HepG2 (cell line): ENCODE results near the gene RCC1. TPM values are rescaled to one million over a fixed set of nuclear protein-coding genes. Genes with fewer than 3 reads are reported as not detected.

Experiments used
- DMAP1 ChIP-seq: IDR thresholded peaks from 2 replicates; pipeline ENCODE4 v1.6.1; 2016
- ELF3 ChIP-seq: IDR thresholded peaks from 2 replicates; pipeline ENCODE4 v1.6.1; 2016; ENCODE audit warnings: missing genetic modification reagents, missing compliant biosample characterization
- ISX ChIP-seq: sonication (generic); formaldehyde crosslinking; conservative IDR thresholded peaks from 2 replicates; pipeline ENCODE4 v1.5.0; 2020; ENCODE audit warnings: missing genetic modification reagents
- KAT7 ChIP-seq: IDR thresholded peaks from 2 replicates; pipeline ENCODE4 v1.6.1; 2018; ENCODE audit warnings: borderline replicate concordance, missing compliant biosample characterization
- RBM39 ChIP-seq: fragments of 200-400 bp; formaldehyde crosslinking; IDR thresholded peaks from one replicate; pipeline ENCODE4 v1.6.1; 2018; ENCODE audit warnings: antibody characterized with exemption, mild to moderate bottlenecking, low read depth, low read length; ENCODE audit not compliant: poor library complexity, severe bottlenecking
- RFXANK ChIP-seq: IDR thresholded peaks from 2 replicates; pipeline ENCODE4 v1.6.1; 2016
- SRSF4 ChIP-seq: fragments of 200-400 bp; formaldehyde crosslinking; IDR thresholded peaks from one replicate; pipeline ENCODE4 v1.6.1; 2018; ENCODE audit warnings: mild to moderate bottlenecking, low read depth, low read length, moderate library complexity; ENCODE audit not compliant: poor library complexity, severe bottlenecking
- ZNF274 ChIP-seq: sonication (generic); formaldehyde crosslinking; IDR thresholded peaks from 2 replicates; pipeline ENCODE4 v1.5.1; 2020; ENCODE audit warnings: mild to moderate bottlenecking, missing genetic modification reagents
- ZNF296 ChIP-seq: sonication (generic); formaldehyde crosslinking; conservative IDR thresholded peaks from 2 replicates; pipeline ENCODE4 v1.5.0; 2020; ENCODE audit warnings: mild to moderate bottlenecking, missing genetic modification reagents
- ZNF672 ChIP-seq: sonication (generic); formaldehyde crosslinking; IDR thresholded peaks from 2 replicates; pipeline ENCODE4 v1.8.1; 2022; ENCODE audit warnings: missing genetic modification reagents
- ZNF773 ChIP-seq: sonication (generic); formaldehyde crosslinking; IDR thresholded peaks from 2 replicates; pipeline ENCODE4 v1.4.0; 2020; ENCODE audit warnings: missing genetic modification reagents, borderline replicate concordance
- polyA plus RNA-seq, 8 experiments: library from polyadenylated mRNA; depleted of rRNA in 3 of 8; stranded (reverse) in 7 of 8; unstranded in 1 of 8; fragments of >200 nt; fragmentation: Illumina TruSeq in 4 of 8; extraction: Trizol in 4 of 8; gene quantifications; 2 replicates each; pipeline versions ENCODE4 v1.2.1 to v1.2.3, GENCODE V29; 2011 to 2016; ENCODE audit warnings: low read depth in 4 of 8, missing spikeins in 1 of 8, mixed read lengths in 1 of 8; ENCODE audit not compliant: insufficient read depth in 1 of 8
- total RNA-seq, 5 experiments: library from RNA; depleted of rRNA; stranded (reverse); fragments of >200 nt; fragmentation: Illumina TruSeq; extraction: Trizol; gene quantifications; 2 replicates each; pipeline ENCODE4 v1.2.3, GENCODE V29; 2016; ENCODE audit warnings: low read depth in 1 of 5
- TF ChIP-seq, protein P1 (sequence below): IDR thresholded peaks from 2 replicates; pipeline ENCODE4 v1.4.0; 2020; ENCODE audit warnings: mild to moderate bottlenecking, missing genetic modification reagents
- TF ChIP-seq, protein P2 (sequence below), 2 experiments: fragments of 450-650 bp in 1 of 2; sonication (generic) in 1 of 2; formaldehyde crosslinking; IDR thresholded peaks; 2 replicates each; pipeline versions ENCODE4 v1.5.0 to v1.8.0; 2020 to 2022; ENCODE audit warnings: mild to moderate bottlenecking in 1 of 2, missing genetic modification reagents in 1 of 2
- TF ChIP-seq, protein P3 (sequence below): sonication (generic); formaldehyde crosslinking; IDR thresholded peaks from 2 replicates; pipeline ENCODE4 v1.5.1; 2020; ENCODE audit warnings: mild to moderate bottlenecking, missing genetic modification reagents, borderline replicate concordance
- TF ChIP-seq, protein P4 (sequence below): IDR thresholded peaks from 2 replicates; pipeline ENCODE4 v1.6.1; 2016

The RCC1 gene
- total and polyA plus RNA-seq, 2 of the 13 experiments (the other 11 are each of a cell fraction or from before 2014, with no cell fraction given): 47.2 to 80.8 TPM

- TF ChIP-seq, protein P1, sequence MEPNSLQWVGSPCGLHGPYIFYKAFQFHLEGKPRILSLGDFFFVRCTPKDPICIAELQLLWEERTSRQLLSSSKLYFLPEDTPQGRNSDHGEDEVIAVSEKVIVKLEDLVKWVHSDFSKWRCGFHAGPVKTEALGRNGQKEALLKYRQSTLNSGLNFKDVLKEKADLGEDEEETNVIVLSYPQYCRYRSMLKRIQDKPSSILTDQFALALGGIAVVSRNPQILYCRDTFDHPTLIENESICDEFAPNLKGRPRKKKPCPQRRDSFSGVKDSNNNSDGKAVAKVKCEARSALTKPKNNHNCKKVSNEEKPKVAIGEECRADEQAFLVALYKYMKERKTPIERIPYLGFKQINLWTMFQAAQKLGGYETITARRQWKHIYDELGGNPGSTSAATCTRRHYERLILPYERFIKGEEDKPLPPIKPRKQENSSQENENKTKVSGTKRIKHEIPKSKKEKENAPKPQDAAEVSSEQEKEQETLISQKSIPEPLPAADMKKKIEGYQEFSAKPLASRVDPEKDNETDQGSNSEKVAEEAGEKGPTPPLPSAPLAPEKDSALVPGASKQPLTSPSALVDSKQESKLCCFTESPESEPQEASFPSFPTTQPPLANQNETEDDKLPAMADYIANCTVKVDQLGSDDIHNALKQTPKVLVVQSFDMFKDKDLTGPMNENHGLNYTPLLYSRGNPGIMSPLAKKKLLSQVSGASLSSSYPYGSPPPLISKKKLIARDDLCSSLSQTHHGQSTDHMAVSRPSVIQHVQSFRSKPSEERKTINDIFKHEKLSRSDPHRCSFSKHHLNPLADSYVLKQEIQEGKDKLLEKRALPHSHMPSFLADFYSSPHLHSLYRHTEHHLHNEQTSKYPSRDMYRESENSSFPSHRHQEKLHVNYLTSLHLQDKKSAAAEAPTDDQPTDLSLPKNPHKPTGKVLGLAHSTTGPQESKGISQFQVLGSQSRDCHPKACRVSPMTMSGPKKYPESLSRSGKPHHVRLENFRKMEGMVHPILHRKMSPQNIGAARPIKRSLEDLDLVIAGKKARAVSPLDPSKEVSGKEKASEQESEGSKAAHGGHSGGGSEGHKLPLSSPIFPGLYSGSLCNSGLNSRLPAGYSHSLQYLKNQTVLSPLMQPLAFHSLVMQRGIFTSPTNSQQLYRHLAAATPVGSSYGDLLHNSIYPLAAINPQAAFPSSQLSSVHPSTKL: peak; percentile 37; the same call in 1 of the 2 replicates
- TF ChIP-seq RFXANK (CRISPR knock-in tag): 0 out of 2 replicates have a peak, but pooled peaks have one; percentile 19
- TF ChIP-seq, protein P2, sequence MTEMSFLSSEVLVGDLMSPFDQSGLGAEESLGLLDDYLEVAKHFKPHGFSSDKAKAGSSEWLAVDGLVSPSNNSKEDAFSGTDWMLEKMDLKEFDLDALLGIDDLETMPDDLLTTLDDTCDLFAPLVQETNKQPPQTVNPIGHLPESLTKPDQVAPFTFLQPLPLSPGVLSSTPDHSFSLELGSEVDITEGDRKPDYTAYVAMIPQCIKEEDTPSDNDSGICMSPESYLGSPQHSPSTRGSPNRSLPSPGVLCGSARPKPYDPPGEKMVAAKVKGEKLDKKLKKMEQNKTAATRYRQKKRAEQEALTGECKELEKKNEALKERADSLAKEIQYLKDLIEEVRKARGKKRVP (CRISPR knock-in tag; IDR thresholded peaks at IDR 0.05): no peak
- TF ChIP-seq, protein P3, sequence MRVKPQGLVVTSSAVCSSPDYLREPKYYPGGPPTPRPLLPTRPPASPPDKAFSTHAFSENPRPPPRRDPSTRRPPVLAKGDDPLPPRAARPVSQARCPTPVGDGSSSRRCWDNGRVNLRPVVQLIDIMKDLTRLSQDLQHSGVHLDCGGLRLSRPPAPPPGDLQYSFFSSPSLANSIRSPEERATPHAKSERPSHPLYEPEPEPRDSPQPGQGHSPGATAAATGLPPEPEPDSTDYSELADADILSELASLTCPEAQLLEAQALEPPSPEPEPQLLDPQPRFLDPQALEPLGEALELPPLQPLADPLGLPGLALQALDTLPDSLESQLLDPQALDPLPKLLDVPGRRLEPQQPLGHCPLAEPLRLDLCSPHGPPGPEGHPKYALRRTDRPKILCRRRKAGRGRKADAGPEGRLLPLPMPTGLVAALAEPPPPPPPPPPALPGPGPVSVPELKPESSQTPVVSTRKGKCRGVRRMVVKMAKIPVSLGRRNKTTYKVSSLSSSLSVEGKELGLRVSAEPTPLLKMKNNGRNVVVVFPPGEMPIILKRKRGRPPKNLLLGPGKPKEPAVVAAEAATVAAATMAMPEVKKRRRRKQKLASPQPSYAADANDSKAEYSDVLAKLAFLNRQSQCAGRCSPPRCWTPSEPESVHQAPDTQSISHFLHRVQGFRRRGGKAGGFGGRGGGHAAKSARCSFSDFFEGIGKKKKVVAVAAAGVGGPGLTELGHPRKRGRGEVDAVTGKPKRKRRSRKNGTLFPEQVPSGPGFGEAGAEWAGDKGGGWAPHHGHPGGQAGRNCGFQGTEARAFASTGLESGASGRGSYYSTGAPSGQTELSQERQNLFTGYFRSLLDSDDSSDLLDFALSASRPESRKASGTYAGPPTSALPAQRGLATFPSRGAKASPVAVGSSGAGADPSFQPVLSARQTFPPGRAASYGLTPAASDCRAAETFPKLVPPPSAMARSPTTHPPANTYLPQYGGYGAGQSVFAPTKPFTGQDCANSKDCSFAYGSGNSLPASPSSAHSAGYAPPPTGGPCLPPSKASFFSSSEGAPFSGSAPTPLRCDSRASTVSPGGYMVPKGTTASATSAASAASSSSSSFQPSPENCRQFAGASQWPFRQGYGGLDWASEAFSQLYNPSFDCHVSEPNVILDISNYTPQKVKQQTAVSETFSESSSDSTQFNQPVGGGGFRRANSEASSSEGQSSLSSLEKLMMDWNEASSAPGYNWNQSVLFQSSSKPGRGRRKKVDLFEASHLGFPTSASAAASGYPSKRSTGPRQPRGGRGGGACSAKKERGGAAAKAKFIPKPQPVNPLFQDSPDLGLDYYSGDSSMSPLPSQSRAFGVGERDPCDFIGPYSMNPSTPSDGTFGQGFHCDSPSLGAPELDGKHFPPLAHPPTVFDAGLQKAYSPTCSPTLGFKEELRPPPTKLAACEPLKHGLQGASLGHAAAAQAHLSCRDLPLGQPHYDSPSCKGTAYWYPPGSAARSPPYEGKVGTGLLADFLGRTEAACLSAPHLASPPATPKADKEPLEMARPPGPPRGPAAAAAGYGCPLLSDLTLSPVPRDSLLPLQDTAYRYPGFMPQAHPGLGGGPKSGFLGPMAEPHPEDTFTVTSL (CRISPR knock-in tag): no peak
- TF ChIP-seq ZNF672 (CRISPR knock-in tag): no peak
- TF ChIP-seq ZNF274 (CRISPR knock-in tag): no peak; the same call in 1 of the 2 replicates
- TF ChIP-seq ZNF296 (CRISPR knock-in tag): no peak; the same call in 1 of the 2 replicates
- no peak for TF ChIP-seq SRSF4
- no peak for TF ChIP-seq KAT7 (CRISPR knock-in tag)
- TF ChIP-seq, protein P4, sequence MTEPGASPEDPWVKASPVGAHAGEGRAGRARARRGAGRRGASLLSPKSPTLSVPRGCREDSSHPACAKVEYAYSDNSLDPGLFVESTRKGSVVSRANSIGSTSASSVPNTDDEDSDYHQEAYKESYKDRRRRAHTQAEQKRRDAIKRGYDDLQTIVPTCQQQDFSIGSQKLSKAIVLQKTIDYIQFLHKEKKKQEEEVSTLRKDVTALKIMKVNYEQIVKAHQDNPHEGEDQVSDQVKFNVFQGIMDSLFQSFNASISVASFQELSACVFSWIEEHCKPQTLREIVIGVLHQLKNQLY (CRISPR knock-in tag): peak; percentile 89
- TF ChIP-seq RBM39: no peak
- TF ChIP-seq DMAP1 (CRISPR knock-in tag): peak; percentile 62; the same call in 1 of the 2 replicates
- TF ChIP-seq ISX: no peak
- no peak for TF ChIP-seq ZNF773 (CRISPR knock-in tag)
- no peak for TF ChIP-seq ELF3
These were observed 13.0 kb downstream of the RCC1 start (continued) for GRCh38 chr1:28518745-28519341.
